Activated CD8-positive, alpha-beta memory T cell treated with anti-CD3 and anti-CD28 coated beads for 1 hour (primary cell): ENCODE results near the gene SLK.

Experiments
- DNase-seq, 2 donors: peaks; one replicate each; pipeline ENCODE4 v3.0.0-alpha.2; 2020; ENCODE audit warnings: low read depth in 1 of 2; ENCODE audit errors: extremely low read depth in 1 of 2

SLK gene

GRCh38 chr10:104045151-104046089, 78.5 kb downstream of the SLK start:
- DNase-seq: no peak

- DNase-seq: no peak
Measured at GRCh38 chr10:104046651-104047050, 79.7 kb downstream of the SLK start.

- DNase-seq: no peak
Measured at GRCh38 chr10:104049504-104050250, 82.7 kb downstream of the SLK start.

- DNase-seq: no peak
Measured at GRCh38 chr10:104052431-104052830, 85.5 kb downstream of the SLK start.

GRCh38 chr10:104053201-104053600, 86.3 kb downstream of the SLK start:
- DNase-seq: no peak

- DNase-seq: no peak
Measured at GRCh38 chr10:104054430-104054829, 87.5 kb downstream of the SLK start.

GRCh38 chr10:104056619-104057273, 89.8 kb downstream of the SLK start:
- DNase-seq: no peak

- DNase-seq: no peak
Measured at GRCh38 chr10:104057717-104058116, 90.8 kb downstream of the SLK start.

GRCh38 chr10:104059364-104059763, 92.4 kb downstream of the SLK start:
- no peak for DNase-seq

- DNase-seq: no peak
Measured at GRCh38 chr10:104061196-104061595, 94.3 kb downstream of the SLK start.

- no peak for DNase-seq
Measured at GRCh38 chr10:104065748-104066147, 98.8 kb downstream of the SLK start.

- DNase-seq: no peak
Measured at GRCh38 chr10:104066945-104067344, 100.0 kb downstream of the SLK start.

GRCh38 chr10:104067525-104067924, 100.6 kb downstream of the SLK start:
- DNase-seq: no peak

GRCh38 chr10:104069613-104070012, 102.7 kb downstream of the SLK start:
- no peak for DNase-seq

GRCh38 chr10:104072786-104073185, 105.8 kb downstream of the SLK start:
- no peak for DNase-seq

- no peak for DNase-seq
Measured at GRCh38 chr10:104074505-104074904, 107.6 kb downstream of the SLK start.

GRCh38 chr10:104076743-104077160, 109.8 kb downstream of the SLK start:
- DNase-seq: no peak

GRCh38 chr10:104077247-104077646, 110.3 kb downstream of the SLK start:
- no peak for DNase-seq

- no peak for DNase-seq
Measured at GRCh38 chr10:104077663-104078151, 110.8 kb downstream of the SLK start.
